HCT116 (cell line): ENCODE results near the gene MOB2. TPM values are rescaled to one million over a fixed set of nuclear protein-coding genes. Genes with fewer than 3 reads are reported as not detected.

ENCODE experiments used
- ATAC-seq: fragments of 200-7000 bp; cut with Tn5 transposase; 2 replicates; pipeline ENCODE4 v1.9.1; 2020; ENCODE audit warnings: mild to moderate bottlenecking, moderate library complexity
- BruUV-seq: library from RNA; stranded (reverse); fragments of 400-500 nt; replicated peaks from 2 replicates; lab custom pipeline; 2021; lab: Mats Ljungman, UMichigan
- CTCF ChIA-PET: fragments of 300-600 bp; sonication (Branson Sonifier 250); formaldehyde crosslinking; loops from one replicate; lab custom pipeline; 2021; ENCODE audit warnings: antibody characterized with exemption; lab: Charles Lee
- POLR2A ChIA-PET: fragments of 300-600, 350-600 bp; sonication (Branson Sonifier 250); formaldehyde crosslinking; loops from one replicate; lab custom pipeline; 2021; ENCODE audit warnings: antibody characterized with exemption; lab: Charles Lee
- RAD21 ChIA-PET, 2 experiments: fragments of 300-600 bp; sonication (Branson Sonifier 250); formaldehyde crosslinking; loops; one replicate each; lab custom pipeline; 2023; ENCODE audit warnings: low total read pairs in 2 of 2; ENCODE audit not compliant: uncharacterized antibody in 2 of 2, unreplicated experiment in 2 of 2, low non-redundant PET in 1 of 2; lab: Charles Lee
- DNase-seq: peaks from one replicate; pipeline ENCODE4 v3.0.0-alpha.2; 2010; ENCODE audit warnings: low read depth, low spot score
- H2AFZ ChIP-seq: fragments of 200-600 bp; shearing (Covaris generic), sonication (generic); 2 replicates; pipeline ENCODE4 v1.6.1; 2017; ENCODE audit warnings: low read depth, mixed run types, mixed read lengths, antibody characterized with exemption, low read length; ENCODE audit not compliant: poor library complexity, severe bottlenecking
- H3K27ac ChIP-seq: 2 replicates; pipeline ENCODE4 v1.5.1; 2012; ENCODE audit warnings: low read depth, low read length
- H3K27me3 ChIP-seq: fragments of 200-600 bp; sonication (generic); 2 replicates; pipeline ENCODE4 v1.6.1; 2016; ENCODE audit warnings: mixed run types, low read length, mixed read lengths; ENCODE audit not compliant: insufficient read depth
- H3K36me3 ChIP-seq, 2 experiments: fragments of 200-500 bp in 1 of 2; fragments of 200-600 bp in 1 of 2; sonication (Bioruptor generic) in 1 of 2; sonication (generic) in 1 of 2; 2 replicates each; pipeline versions ENCODE4 v1.5.1 to v1.6.1; 2014 to 2016; ENCODE audit warnings: low read length in 2 of 2, inconsistent platforms in 1 of 2, mixed read lengths in 1 of 2, mixed run types in 1 of 2; ENCODE audit not compliant: insufficient read depth in 2 of 2, control insufficient read depth in 1 of 2
- H3K4me1 ChIP-seq, 2 experiments: fragments of 200-600 bp in 1 of 2; sonication (generic) in 1 of 2; 2 replicates each; pipeline versions ENCODE4 v1.5.1 to v1.6.1; 2012 to 2017; ENCODE audit warnings: low read length in 2 of 2, inconsistent platforms in 1 of 2, mild to moderate bottlenecking in 1 of 2, mixed read lengths in 1 of 2, mixed run types in 1 of 2, moderate library complexity in 1 of 2; ENCODE audit not compliant: insufficient read depth in 2 of 2, control insufficient read depth in 1 of 2
- H3K4me2 ChIP-seq: fragments of 200-600 bp; sonication (generic); 2 replicates; pipeline ENCODE4 v1.6.1; 2017; ENCODE audit warnings: mixed run types, low read length, mixed read lengths
- H3K4me3 ChIP-seq, 2 experiments: fragments of 200-600 bp in 1 of 2; sonication (generic) in 1 of 2; replicated peaks in 1 of 2; 2 replicates each; pipeline ENCODE4 v1.5.1; 2011 to 2016; ENCODE audit warnings: low read length in 2 of 2, control low read depth in 1 of 2, low read depth in 1 of 2, mild to moderate bottlenecking in 1 of 2, mixed read lengths in 1 of 2, mixed run types in 1 of 2
- H3K79me2 ChIP-seq: fragments of 200-600 bp; sonication (generic); 2 replicates; pipeline ENCODE4 v1.6.1; 2017; ENCODE audit warnings: mild to moderate bottlenecking, mixed run types, low read length, moderate library complexity, mixed read lengths; ENCODE audit not compliant: insufficient read depth
- H3K9ac ChIP-seq: fragments of 200-600 bp; sonication (generic); 2 replicates; pipeline ENCODE4 v1.6.1; 2016; ENCODE audit warnings: low read length, mixed read lengths
- H3K9me2 ChIP-seq: fragments of 200-600 bp; sonication (generic), shearing (Covaris generic); 2 replicates; pipeline ENCODE4 v1.6.1; 2017; ENCODE audit warnings: mixed run types, mild to moderate bottlenecking, moderate library complexity; ENCODE audit not compliant: insufficient read depth
- H3K9me3 ChIP-seq, 2 experiments: fragments of 200-500 bp in 1 of 2; fragments of 200-600 bp in 1 of 2; sonication (Bioruptor generic) in 1 of 2; sonication (generic) in 1 of 2; 2 replicates each; pipeline ENCODE4 v1.6.1; 2014 to 2017; ENCODE audit warnings: low read length in 2 of 2, mixed read lengths in 2 of 2, inconsistent platforms in 1 of 2, low read depth in 1 of 2, mild to moderate bottlenecking in 1 of 2, mixed run types in 1 of 2, moderate library complexity in 1 of 2; ENCODE audit not compliant: control insufficient read depth in 1 of 2, insufficient read depth in 1 of 2
- H4K20me1 ChIP-seq: fragments of 200-600 bp; sonication (generic), shearing (Covaris generic); 2 replicates; pipeline ENCODE4 v1.6.1; 2017; ENCODE audit warnings: mixed run types, mild to moderate bottlenecking, moderate library complexity; ENCODE audit not compliant: insufficient read depth
- CBX3 ChIP-seq: IDR thresholded peaks from 2 replicates; pipeline ENCODE4 v1.6.1; 2012; ENCODE audit warnings: low read depth
- EGR1 ChIP-seq: IDR thresholded peaks from 2 replicates; pipeline ENCODE4 v1.6.1; 2012; ENCODE audit warnings: low read depth
- ELF1 ChIP-seq: IDR thresholded peaks from 2 replicates; pipeline ENCODE4 v1.6.1; 2012; ENCODE audit warnings: low read depth, borderline replicate concordance
- JUND ChIP-seq: IDR thresholded peaks from 2 replicates; pipeline ENCODE4 v1.6.1; 2012
- POLR2A ChIP-seq: IDR thresholded peaks from 2 replicates; pipeline ENCODE4 v1.7.0; 2011; ENCODE audit warnings: borderline replicate concordance; ENCODE audit not compliant: insufficient read depth, insufficient read length; ENCODE audit errors: extremely low read depth
- RAD21 ChIP-seq: IDR thresholded peaks from 2 replicates; pipeline ENCODE4 v1.6.1; 2012; ENCODE audit warnings: low read depth, mild to moderate bottlenecking
- SIN3A ChIP-seq: IDR thresholded peaks from 2 replicates; pipeline ENCODE4 v1.6.1; 2012; ENCODE audit warnings: low read depth
- SP1 ChIP-seq: IDR thresholded peaks from 2 replicates; pipeline ENCODE4 v1.6.1; 2012; ENCODE audit warnings: low read depth
- TCF7L2 ChIP-seq: IDR thresholded peaks from 2 replicates; pipeline ENCODE4 v1.7.0; 2011; ENCODE audit warnings: borderline replicate concordance, inconsistent platforms; ENCODE audit not compliant: insufficient read depth, insufficient read length; ENCODE audit errors: extremely low read depth
- YY1 ChIP-seq: IDR thresholded peaks from 2 replicates; pipeline ENCODE4 v1.6.1; 2011; ENCODE audit warnings: low read length, low read depth, moderate library complexity, mild to moderate bottlenecking; ENCODE audit not compliant: insufficient replicate concordance; ENCODE audit errors: extremely low read depth
- ZBTB33 ChIP-seq: IDR thresholded peaks from 2 replicates; pipeline ENCODE4 v1.6.1; 2011; ENCODE audit warnings: mild to moderate bottlenecking, low read length, moderate library complexity; ENCODE audit not compliant: insufficient replicate concordance; ENCODE audit errors: extremely low read depth
- ZFX ChIP-seq: fragments of 450-650 bp; IDR thresholded peaks from 2 replicates; pipeline ENCODE4 v1.6.1; 2017
- ZNF274 ChIP-seq: fragments of 200-500 bp; sonication (Bioruptor generic); IDR thresholded peaks from 2 replicates; pipeline ENCODE4 v1.6.1; 2014; ENCODE audit warnings: mild to moderate bottlenecking, low read depth, low read length, inconsistent platforms
- intact Hi-C: fragments of 100-400 bp; cut with micrococcal nuclease; formaldehyde crosslinking; loops from 2 replicates; pipeline ENCODE4 v1.10.0; 2022
- total RNA-seq: library from RNA; stranded (reverse); gene quantifications from one replicate; pipeline ENCODE4 v1.2.1, GENCODE V29; 2021; ENCODE audit not compliant: unreplicated experiment
- TF ChIP-seq, protein P1 (sequence below): IDR thresholded peaks from 2 replicates; pipeline ENCODE4 v1.6.1; 2012; ENCODE audit warnings: low read depth

The MOB2 gene
- total RNA-seq, 1 experiment from 2014 or later: 25.7 TPM

DNA sequence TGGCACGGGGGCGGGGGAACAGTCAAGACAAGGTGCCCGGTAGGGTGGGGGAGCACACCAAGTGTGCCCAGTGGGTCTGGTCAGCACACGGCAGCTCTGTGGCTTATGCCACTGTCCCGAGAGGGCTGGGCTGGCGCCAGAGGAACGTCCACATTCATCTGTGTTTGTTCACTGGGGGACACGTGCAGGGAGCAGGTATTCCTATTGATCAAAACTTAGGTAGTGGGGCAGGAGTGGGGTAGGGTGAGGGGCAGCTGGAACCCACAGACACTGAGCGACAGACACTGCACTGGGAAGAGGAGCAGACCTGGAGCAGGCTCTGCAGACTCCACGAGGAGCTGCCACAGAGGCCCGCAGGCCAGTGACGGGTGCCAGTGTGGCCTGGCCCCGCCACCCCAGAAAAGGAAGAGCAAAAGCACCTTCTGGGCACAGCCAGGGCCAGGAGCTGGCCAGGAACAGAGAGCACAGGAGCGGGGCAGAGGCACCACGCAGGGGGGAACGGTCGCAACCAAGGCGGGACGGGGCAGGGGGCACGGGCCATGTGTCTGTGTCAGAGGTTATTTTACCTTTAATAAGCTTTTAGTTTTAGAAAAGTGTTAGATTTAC is 2.1 kb upstream of the MOB2 start:
- H3K4me1 ChIP-seq: peaks cover 13% of the 10 kb centered on the region in 2 experiments; a peak in 2 of 4 replicates
- H3K4me2 ChIP-seq: no peak overlapping the region
- no peak overlapping the region for H3K27ac ChIP-seq
- RAD21 ChIA-PET: no interaction called here
- peaks cover 25% of the 10 kb centered on the region for H3K79me2 ChIP-seq
- ATAC-seq (no peak), DNase-seq (no peak)
- no TSS peak for BruUV-seq
- no peak overlapping the region for H3K4me3 ChIP-seq
- H2AFZ ChIP-seq: no peak overlapping the region
- peaks cover 4% of the 10 kb centered on the region; the same call in 1 of the 2 replicates for H4K20me1 ChIP-seq
- H3K9me3 ChIP-seq: no peaks in the 10 kb centered on the region
- no peak overlapping the region for H3K9ac ChIP-seq
- intact Hi-C loops: no loop called here
- TF ChIP-seq RAD21 (no peak), EGR1 (no peak), POLR2A (no peak), ELF1 (no peak), ZBTB33 (no peak), SIN3A (no peak), JUND (no peak), TCF7L2 (no peak), YY1 (no peak), CBX3 (no peak), SP1 (no peak), ZFX (no peak), ZNF274 (no peak)
- TF ChIP-seq, protein P1, sequence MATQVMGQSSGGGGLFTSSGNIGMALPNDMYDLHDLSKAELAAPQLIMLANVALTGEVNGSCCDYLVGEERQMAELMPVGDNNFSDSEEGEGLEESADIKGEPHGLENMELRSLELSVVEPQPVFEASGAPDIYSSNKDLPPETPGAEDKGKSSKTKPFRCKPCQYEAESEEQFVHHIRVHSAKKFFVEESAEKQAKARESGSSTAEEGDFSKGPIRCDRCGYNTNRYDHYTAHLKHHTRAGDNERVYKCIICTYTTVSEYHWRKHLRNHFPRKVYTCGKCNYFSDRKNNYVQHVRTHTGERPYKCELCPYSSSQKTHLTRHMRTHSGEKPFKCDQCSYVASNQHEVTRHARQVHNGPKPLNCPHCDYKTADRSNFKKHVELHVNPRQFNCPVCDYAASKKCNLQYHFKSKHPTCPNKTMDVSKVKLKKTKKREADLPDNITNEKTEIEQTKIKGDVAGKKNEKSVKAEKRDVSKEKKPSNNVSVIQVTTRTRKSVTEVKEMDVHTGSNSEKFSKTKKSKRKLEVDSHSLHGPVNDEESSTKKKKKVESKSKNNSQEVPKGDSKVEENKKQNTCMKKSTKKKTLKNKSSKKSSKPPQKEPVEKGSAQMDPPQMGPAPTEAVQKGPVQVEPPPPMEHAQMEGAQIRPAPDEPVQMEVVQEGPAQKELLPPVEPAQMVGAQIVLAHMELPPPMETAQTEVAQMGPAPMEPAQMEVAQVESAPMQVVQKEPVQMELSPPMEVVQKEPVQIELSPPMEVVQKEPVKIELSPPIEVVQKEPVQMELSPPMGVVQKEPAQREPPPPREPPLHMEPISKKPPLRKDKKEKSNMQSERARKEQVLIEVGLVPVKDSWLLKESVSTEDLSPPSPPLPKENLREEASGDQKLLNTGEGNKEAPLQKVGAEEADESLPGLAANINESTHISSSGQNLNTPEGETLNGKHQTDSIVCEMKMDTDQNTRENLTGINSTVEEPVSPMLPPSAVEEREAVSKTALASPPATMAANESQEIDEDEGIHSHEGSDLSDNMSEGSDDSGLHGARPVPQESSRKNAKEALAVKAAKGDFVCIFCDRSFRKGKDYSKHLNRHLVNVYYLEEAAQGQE: no peak
- TF ChIP-seq, all 23 proteins: peak for 0
- H3K9me2 ChIP-seq: no peaks in the 10 kb centered on the region
- H3K36me3 ChIP-seq: no peaks in the 10 kb centered on the region
- H3K27me3 ChIP-seq: no peaks in the 10 kb centered on the region
- ChIA-PET POLR2A (no interaction called here), CTCF (no interaction called here)
